Upper lobe of left lung (tissue), 4 donors: Measurements from ENCODE around the gene CACNG1.

Experiments used
- CTCF ChIP-seq, 6 experiments: fragments of 450-650 bp in 4 of 6; fragments of 200-600 bp in 2 of 6; sonication (generic) in 2 of 6; IDR thresholded peaks; one replicate each; pipeline ENCODE4 v1.5.1; 2016 to 2019; ENCODE audit warnings: antibody characterized with exemption in 6 of 6
- POLR2AphosphoS5 ChIP-seq, 2 donors: sonication (generic); formaldehyde crosslinking; IDR thresholded peaks; one replicate each; pipeline ENCODE4 v1.5.1; 2017; ENCODE audit warnings: antibody characterized with exemption in 2 of 2

- TF ChIP-seq CTCF (IDR thresholded peaks at IDR 0.05) (no peak), POLR2AphosphoS5 (IDR thresholded peaks at IDR 0.05) (no peak)
Observed at GRCh38 chr17:67067571-67068482, 23.5 kb downstream of the CACNG1 start.
